Panc1 (cell line): ENCODE data around the gene TEX261. TPM values are rescaled to one million over a fixed set of nuclear protein-coding genes. Genes with fewer than 3 reads are reported as not detected.

ENCODE experiments used
- ATAC-seq: fragments of 200-7000 bp; cut with Tn5 transposase; 2 replicates; pipeline ENCODE4 v1.9.1; 2020; ENCODE audit warnings: mild to moderate bottlenecking, moderate library complexity
- BruUV-seq: library from RNA; stranded (reverse); fragments of 400-500 nt; replicated peaks from 2 replicates; lab custom pipeline; 2021; lab: Mats Ljungman, UMichigan
- CTCF ChIA-PET: fragments of 300-600 bp; sonication (Branson Sonifier 250); formaldehyde crosslinking; loops from one replicate; lab custom pipeline; 2022; ENCODE audit warnings: antibody characterized with exemption; lab: Charles Lee
- POLR2A ChIA-PET: fragments of 300-600 bp; sonication (Branson Sonifier 250); formaldehyde crosslinking; loops from one replicate; lab custom pipeline; 2022; ENCODE audit warnings: antibody characterized with exemption; lab: Charles Lee
- DNase-seq: peaks from one replicate; pipeline ENCODE4 v3.0.0-alpha.2; 2010; ENCODE audit warnings: low read depth, low spot score
- H3K27ac ChIP-seq: 2 replicates; pipeline ENCODE4 v1.5.1; 2011; ENCODE audit warnings: mild to moderate bottlenecking, low read length, inconsistent platforms
- H3K27me3 ChIP-seq: fragments of 200-500 bp; sonication (Bioruptor generic); 2 replicates; pipeline ENCODE4 v1.6.0; 2014; ENCODE audit warnings: low read length, inconsistent platforms; ENCODE audit not compliant: control insufficient read depth, insufficient read depth
- H3K36me3 ChIP-seq: fragments of 200-500 bp; sonication (Bioruptor generic); 2 replicates; pipeline ENCODE4 v1.5.1; 2014; ENCODE audit warnings: inconsistent platforms, mild to moderate bottlenecking, low read length, moderate library complexity; ENCODE audit not compliant: control insufficient read depth, insufficient read depth
- H3K4me1 ChIP-seq: 2 replicates; pipeline ENCODE4 v1.5.1; 2011; ENCODE audit warnings: inconsistent platforms, mild to moderate bottlenecking, low read length, moderate library complexity; ENCODE audit not compliant: control insufficient read depth, insufficient read depth
- H3K4me3 ChIP-seq, 2 experiments: 2 replicates each; pipeline ENCODE4 v1.5.1; 2011 to 2012; ENCODE audit warnings: low read depth in 2 of 2, low read length in 2 of 2, mild to moderate bottlenecking in 2 of 2, inconsistent platforms in 1 of 2, moderate library complexity in 1 of 2
- H3K9me3 ChIP-seq: fragments of 200-500 bp; sonication (Bioruptor generic); 2 replicates; pipeline ENCODE4 v1.5.1; 2014; ENCODE audit warnings: low read depth, mild to moderate bottlenecking, inconsistent platforms, low read length, moderate library complexity; ENCODE audit not compliant: control insufficient read depth, insufficient read depth
- CTCF ChIP-seq: fragments of 450-650 bp; IDR thresholded peaks from 2 replicates; pipeline ENCODE4 v1.5.1; 2017; ENCODE audit warnings: mild to moderate bottlenecking
- POLR2AphosphoS5 ChIP-seq: IDR thresholded peaks from 2 replicates; pipeline ENCODE4 v1.6.1; 2012; ENCODE audit warnings: mild to moderate bottlenecking, low read depth, low read length, moderate library complexity
- REST ChIP-seq, 2 experiments: IDR thresholded peaks; 2 replicates each; pipeline ENCODE4 v1.6.1; 2011 to 2012; ENCODE audit warnings: low read depth in 2 of 2, control low read depth in 1 of 2, low read length in 1 of 2, mild to moderate bottlenecking in 1 of 2, moderate library complexity in 1 of 2; ENCODE audit not compliant: insufficient read depth in 1 of 2
- SIN3A ChIP-seq: IDR thresholded peaks from 2 replicates; pipeline ENCODE4 v1.6.1; 2012; ENCODE audit warnings: low read depth, mild to moderate bottlenecking, low read length, moderate library complexity, borderline replicate concordance; ENCODE audit not compliant: insufficient read depth
- TCF7L2 ChIP-seq: IDR thresholded peaks from 2 replicates; pipeline ENCODE4 v1.6.1; 2011; ENCODE audit warnings: mild to moderate bottlenecking, low read depth, low read length, inconsistent platforms
- in situ Hi-C: cut with HindIII; loops from 2 replicates; pipeline ENCODE4 v1.10.0; 2016; ENCODE audit warnings: low sequenced_read_pairs, low pct_unique_long_range_greater_than_20kb
- intact Hi-C: fragments of 100-400 bp; cut with micrococcal nuclease; formaldehyde crosslinking; loops from one replicate; pipeline ENCODE4 v1.10.0; 2022; ENCODE audit not compliant: unreplicated experiment
- total RNA-seq: library from RNA; stranded (reverse); gene quantifications from one replicate; pipeline ENCODE4 v1.2.1, GENCODE V29; 2021; ENCODE audit not compliant: unreplicated experiment

Gene TEX261
- total RNA-seq, 1 experiment from 2014 or later, result 64.9 TPM

GRCh38 chr2:70994009-70994698, 519 bp downstream of the TEX261 start:
- intact Hi-C loops (no loop called here), in situ Hi-C loops (no loop called here)
- H3K27me3 ChIP-seq, result no peaks in the 10 kb centered on the region
- TF ChIP-seq TCF7L2 (no peak), CTCF (no peak), POLR2AphosphoS5 (no peak), REST (IDR thresholded peaks at IDR 0.05; ENCODE audit: insufficient read depth in 1 of 2, low read depth in 2 of 2, low read length in 1 of 2) (no peak), SIN3A (no peak)
- ATAC-seq, result peak; percentile 29; the same call in 1 of the 2 replicates
- peak overlapping the region; percentile 84 to 88 for H3K4me3 ChIP-seq
- peaks cover 7% of the 10 kb centered on the region for H3K4me1 ChIP-seq
- peaks cover 2% of the 10 kb centered on the region; the same call in 1 of the 2 replicates for H3K36me3 ChIP-seq
- H3K9me3 ChIP-seq, result no peaks in the 10 kb centered on the region
- peak overlapping the region; percentile 81 for H3K27ac ChIP-seq
- POLR2A ChIA-PET, result no interaction called here
- CTCF ChIA-PET, result no interaction called here
- BruUV-seq, result no TSS peak
- DNase-seq, result no peak

- POLR2A ChIA-PET, result no interaction called here
- Histone ChIP-seq H3K4me3 (peak overlapping the region; percentile 84 to 88), H3K4me1 (peaks cover 7% of the 10 kb centered on the region), H3K27ac (peak overlapping the region; percentile 81), H3K9me3 (no peaks in the 10 kb centered on the region), H3K36me3 (peaks cover 2% of the 10 kb centered on the region; the same call in 1 of the 2 replicates), H3K27me3 (no peaks in the 10 kb centered on the region)
- CTCF ChIA-PET, result no interaction called here
- TSS peak; percentile 74 for BruUV-seq
- no peak for TF ChIP-seq SIN3A
- no peak for TF ChIP-seq CTCF
- no peak for TF ChIP-seq TCF7L2
- no peak for TF ChIP-seq POLR2AphosphoS5
- DNase-seq, result no peak
- no peak for ATAC-seq
- in situ Hi-C loops, result no loop called here
- intact Hi-C loops, result no loop called here
Observed at GRCh38 chr2:70992945-70993853, 1.5 kb downstream of the TEX261 start.
